ENCODE results near the gene DHX8. TPM values are rescaled to one million over a fixed set of nuclear protein-coding genes. Genes with fewer than 3 reads are reported as not detected.
"Not testable (repeated sequence)": the region's sequence is repeated elsewhere in the genome, so short reads cannot be mapped to it uniquely, and the experiment has no call there.

The DHX8 gene
- total RNA-seq, 1 donor from 2014 or later, result 54.1 TPM

DNA sequence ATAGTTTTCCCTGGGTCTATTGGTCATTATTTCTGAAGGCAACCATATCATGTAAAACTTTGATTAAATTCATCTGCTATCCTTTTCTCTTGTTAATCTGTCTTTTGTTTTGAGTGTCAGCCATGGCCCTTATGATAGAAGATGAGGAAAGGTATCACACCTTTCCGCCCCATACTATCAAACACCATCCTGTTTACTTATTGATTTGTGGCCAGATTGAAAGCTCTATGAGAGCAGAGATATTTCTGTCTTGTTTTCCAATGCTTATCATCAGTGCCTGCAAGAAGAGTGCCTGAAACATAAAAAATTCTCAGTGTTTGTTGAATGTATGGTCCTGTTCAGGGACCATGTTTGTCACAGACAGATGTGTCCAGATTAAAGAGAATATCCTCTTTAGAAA is 22.6 kb upstream of the DHX8 start:
- DNase-seq (ENCODE audit: low spot score), result no peak
- no peaks in the 10 kb centered on the region for H3K36me3 Mint-ChIP-seq (ENCODE audit: low read depth, unreplicated experiment)
- TF ChIP-seq, protein P1, sequence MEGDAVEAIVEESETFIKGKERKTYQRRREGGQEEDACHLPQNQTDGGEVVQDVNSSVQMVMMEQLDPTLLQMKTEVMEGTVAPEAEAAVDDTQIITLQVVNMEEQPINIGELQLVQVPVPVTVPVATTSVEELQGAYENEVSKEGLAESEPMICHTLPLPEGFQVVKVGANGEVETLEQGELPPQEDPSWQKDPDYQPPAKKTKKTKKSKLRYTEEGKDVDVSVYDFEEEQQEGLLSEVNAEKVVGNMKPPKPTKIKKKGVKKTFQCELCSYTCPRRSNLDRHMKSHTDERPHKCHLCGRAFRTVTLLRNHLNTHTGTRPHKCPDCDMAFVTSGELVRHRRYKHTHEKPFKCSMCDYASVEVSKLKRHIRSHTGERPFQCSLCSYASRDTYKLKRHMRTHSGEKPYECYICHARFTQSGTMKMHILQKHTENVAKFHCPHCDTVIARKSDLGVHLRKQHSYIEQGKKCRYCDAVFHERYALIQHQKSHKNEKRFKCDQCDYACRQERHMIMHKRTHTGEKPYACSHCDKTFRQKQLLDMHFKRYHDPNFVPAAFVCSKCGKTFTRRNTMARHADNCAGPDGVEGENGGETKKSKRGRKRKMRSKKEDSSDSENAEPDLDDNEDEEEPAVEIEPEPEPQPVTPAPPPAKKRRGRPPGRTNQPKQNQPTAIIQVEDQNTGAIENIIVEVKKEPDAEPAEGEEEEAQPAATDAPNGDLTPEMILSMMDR (IDR thresholded peaks at IDR 0.05; ENCODE audit: unreplicated experiment), result no peak
- H3K4me3 Mint-ChIP-seq (ENCODE audit: unreplicated experiment), result no peak overlapping the region
- H3K27ac Mint-ChIP-seq (ENCODE audit: unreplicated experiment), result no peak overlapping the region
- H3K9me3 Mint-ChIP-seq (ENCODE audit: unreplicated experiment), result no peaks in the 10 kb centered on the region
- H3K4me1 Mint-ChIP-seq (ENCODE audit: unreplicated experiment), result peaks cover 7% of the 10 kb centered on the region
- peaks cover 2% of the 10 kb centered on the region for H3K27me3 Mint-ChIP-seq (ENCODE audit: unreplicated experiment)

DNA sequence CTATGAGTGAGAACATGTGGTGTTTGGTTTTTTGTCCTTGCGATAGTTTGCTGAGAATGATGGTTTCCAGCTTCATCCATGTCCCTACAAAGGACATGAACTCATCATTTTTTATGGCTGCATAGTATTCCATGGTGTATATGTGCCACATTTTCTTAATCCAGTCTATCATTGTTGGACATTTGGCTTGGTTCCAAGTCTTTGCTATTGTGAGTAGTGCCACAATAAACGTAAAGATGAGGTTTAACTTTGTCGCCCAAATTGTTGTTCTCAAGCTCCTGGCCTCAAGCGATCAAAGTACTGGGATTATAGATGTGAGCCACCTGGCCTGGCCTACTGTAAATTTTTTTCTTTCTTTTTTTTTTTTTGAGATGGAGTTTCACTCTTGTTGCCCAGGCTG is 21.2 kb upstream of the DHX8 start:
- H3K27ac Mint-ChIP-seq (ENCODE audit: unreplicated experiment); H3K4me3 Mint-ChIP-seq (ENCODE audit: unreplicated experiment); DNase-seq (ENCODE audit: low spot score); H3K9me3 Mint-ChIP-seq (ENCODE audit: unreplicated experiment); H3K4me1 Mint-ChIP-seq (ENCODE audit: unreplicated experiment); H3K36me3 Mint-ChIP-seq (ENCODE audit: low read depth, unreplicated experiment); H3K27me3 Mint-ChIP-seq (ENCODE audit: unreplicated experiment): not testable (repeated sequence)

DNA sequence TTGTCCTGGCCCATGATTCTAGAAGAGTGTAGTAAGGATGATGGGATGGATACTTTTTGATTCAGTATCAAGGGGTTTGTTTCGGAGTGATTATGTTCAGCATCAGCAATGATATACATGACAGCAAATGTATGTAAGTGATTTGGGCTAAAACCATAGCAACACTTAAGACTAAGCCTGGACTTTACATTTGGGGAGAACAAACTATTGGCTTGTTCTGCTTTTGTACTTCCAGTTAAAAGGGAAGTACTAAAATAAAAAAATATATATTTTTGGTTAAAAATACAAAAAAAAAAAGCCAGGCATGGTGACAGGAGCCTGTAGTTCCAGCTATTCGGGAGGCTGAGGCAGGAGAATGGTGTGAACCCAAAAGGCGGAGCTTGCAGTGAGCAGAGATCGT is 20.5 kb upstream of the DHX8 start:
- Mint-ChIP-seq H3K36me3 (ENCODE audit: low read depth, unreplicated experiment) (no peaks in the 10 kb centered on the region), H3K27ac (ENCODE audit: unreplicated experiment) (no peak overlapping the region), H3K4me1 (ENCODE audit: unreplicated experiment) (peaks cover 3% of the 10 kb centered on the region), H3K9me3 (ENCODE audit: unreplicated experiment) (no peaks in the 10 kb centered on the region), H3K4me3 (ENCODE audit: unreplicated experiment) (no peak overlapping the region), H3K27me3 (ENCODE audit: unreplicated experiment) (peaks cover 2% of the 10 kb centered on the region)
- TF ChIP-seq, protein P1 (IDR thresholded peaks at IDR 0.05; ENCODE audit: unreplicated experiment), result no peak
- DNase-seq (ENCODE audit: low spot score), result no peak

DNA sequence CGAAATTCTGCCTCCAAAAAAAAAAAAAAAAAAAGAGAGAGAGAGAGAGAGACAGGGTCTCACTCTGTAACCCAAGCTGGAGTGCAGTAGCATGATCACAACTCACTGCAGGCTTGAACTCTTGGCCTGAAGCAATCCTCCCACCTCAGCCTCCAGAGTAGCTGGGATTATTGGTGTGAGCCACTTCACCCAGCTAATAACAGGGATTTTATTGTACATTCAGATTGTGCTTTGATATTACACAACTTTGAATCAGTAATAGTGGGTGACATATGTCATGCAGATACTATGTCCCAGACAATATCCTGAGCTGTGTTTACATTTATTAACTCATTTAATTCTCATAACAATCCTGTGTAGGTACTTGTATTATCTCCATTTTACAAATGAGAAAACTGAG is 19.7 kb upstream of the DHX8 start:
- H3K27ac Mint-ChIP-seq (ENCODE audit: unreplicated experiment), result no peak overlapping the region
- H3K9me3 Mint-ChIP-seq (ENCODE audit: unreplicated experiment), result no peaks in the 10 kb centered on the region
- H3K36me3 Mint-ChIP-seq (ENCODE audit: low read depth, unreplicated experiment), result no peaks in the 10 kb centered on the region
- TF ChIP-seq, protein P1 (IDR thresholded peaks at IDR 0.05; ENCODE audit: unreplicated experiment), result no peak
- H3K4me3 Mint-ChIP-seq (ENCODE audit: unreplicated experiment), result no peak overlapping the region
- peaks cover 2% of the 10 kb centered on the region for H3K27me3 Mint-ChIP-seq (ENCODE audit: unreplicated experiment)
- no peak for DNase-seq (ENCODE audit: low spot score)
- H3K4me1 Mint-ChIP-seq (ENCODE audit: unreplicated experiment), result no peaks in the 10 kb centered on the region

DNA sequence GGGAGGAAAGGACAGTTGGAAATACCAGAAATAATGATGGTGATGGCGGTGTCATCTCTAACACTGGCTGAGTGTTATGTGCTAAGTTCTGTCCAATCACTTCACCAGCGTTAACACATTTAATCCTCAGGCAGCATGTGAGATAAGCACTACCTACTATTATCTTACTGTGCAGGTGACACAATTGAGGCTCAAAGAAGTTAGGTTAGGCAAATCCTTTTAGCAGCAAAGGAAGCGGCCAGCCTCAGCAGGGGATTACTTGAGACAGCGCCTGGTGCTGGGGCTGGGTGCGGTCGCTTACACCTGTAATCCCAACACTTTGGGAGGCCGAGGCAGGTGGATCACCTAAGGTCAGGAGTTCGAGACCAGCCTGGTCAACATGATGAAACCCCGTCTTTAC is 18.7 kb upstream of the DHX8 start:
- Mint-ChIP-seq H3K4me1 (ENCODE audit: unreplicated experiment) (no peaks in the 10 kb centered on the region), H3K9me3 (ENCODE audit: unreplicated experiment) (no peaks in the 10 kb centered on the region), H3K27me3 (ENCODE audit: unreplicated experiment) (peaks cover 2% of the 10 kb centered on the region), H3K4me3 (ENCODE audit: unreplicated experiment) (no peak overlapping the region), H3K36me3 (ENCODE audit: low read depth, unreplicated experiment) (no peaks in the 10 kb centered on the region), H3K27ac (ENCODE audit: unreplicated experiment) (no peak overlapping the region)
- DNase-seq (ENCODE audit: low spot score), result no peak
- TF ChIP-seq, protein P1 (IDR thresholded peaks at IDR 0.05; ENCODE audit: unreplicated experiment), result no peak

Data from endothelial cell (in vitro differentiated cells).